Right forelimb (tissue), 1 donor: ENCODE results near the gene AKIRIN1.
"Not testable (repeated sequence)": the region's sequence is repeated elsewhere in the genome, so short reads cannot be mapped to it uniquely, and the experiment has no call there.

Experiments used
- DNase-seq: peaks from one replicate; pipeline ENCODE4 v3.0.0-alpha.2; 2018

AKIRIN1 gene

GRCh38 chr1:38997034-38997900 lies 6.2 kb downstream of the AKIRIN1 start:
- no peak for DNase-seq

GRCh38 chr1:38997901-38998190 lies 6.8 kb downstream of the AKIRIN1 start:
- no peak for DNase-seq

- DNase-seq, result no peak
These were observed 10.7 kb downstream of the AKIRIN1 start for GRCh38 chr1:39001516-39002421.

GRCh38 chr1:39003281-39003680 lies 12.2 kb downstream of the AKIRIN1 start:
- DNase-seq, result no peak

GRCh38 chr1:39003794-39004193 lies 12.7 kb downstream of the AKIRIN1 start:
- DNase-seq, result no peak

GRCh38 chr1:39006287-39006686 lies 15.2 kb downstream of the AKIRIN1 start:
- no peak for DNase-seq

- no peak for DNase-seq
These were observed 15.9 kb downstream of the AKIRIN1 start for GRCh38 chr1:39006726-39007645.

GRCh38 chr1:39014956-39015355 lies 23.9 kb downstream of the AKIRIN1 start:
- not testable (repeated sequence) for DNase-seq

GRCh38 chr1:39016604-39017171 lies 25.6 kb downstream of the AKIRIN1 start:
- no peak for DNase-seq

- no peak for DNase-seq
These were observed 26.2 kb downstream of the AKIRIN1 start for GRCh38 chr1:39017266-39017665.

- DNase-seq, result not testable (repeated sequence)
These were observed 29.4 kb downstream of the AKIRIN1 start for GRCh38 chr1:39020494-39020893.

GRCh38 chr1:39021426-39021825 lies 30.4 kb downstream of the AKIRIN1 start:
- DNase-seq, result no peak

- no peak for DNase-seq
These were observed 32.1 kb downstream of the AKIRIN1 start for GRCh38 chr1:39023140-39023539.

GRCh38 chr1:39026051-39026865 lies 35.2 kb downstream of the AKIRIN1 start, which contains the start of gene NDUFS5:
NDUFS5 (plus strand) TSS chr1:39026350; CDS start chr1:39028725, 2,375 bp downstream.
- DNase-seq, result peak; percentile 92

GRCh38 chr1:39026866-39027507 lies 35.9 kb downstream of the AKIRIN1 start:
- no peak for DNase-seq

- no peak for DNase-seq
These were observed 43.1 kb downstream of the AKIRIN1 start for GRCh38 chr1:39034114-39034654.

GRCh38 chr1:39036678-39037077 lies 45.6 kb downstream of the AKIRIN1 start:
- DNase-seq, result no peak

- no peak for DNase-seq
These were observed 52.4 kb downstream of the AKIRIN1 start for GRCh38 chr1:39043513-39043912.

GRCh38 chr1:39044762-39045161 lies 53.7 kb downstream of the AKIRIN1 start:
- DNase-seq, result no peak

- no peak for DNase-seq
These were observed 54.2 kb downstream of the AKIRIN1 start for GRCh38 chr1:39045231-39045630.
